Kidney tubule cell (primary cell): ENCODE results near the gene PTGER4.
"Not testable (repeated sequence)": the region's sequence is repeated elsewhere in the genome, so short reads cannot be mapped to it uniquely, and the experiment has no call there.

Source experiments
- DNase-seq: peaks from one replicate; pipeline ENCODE4 v3.0.0-alpha.2; 2018; ENCODE audit warnings: low spot score

The PTGER4 gene

GRCh38 chr5:40679913-40680681 is at the start of gene PTGER4:
TSS of gene PTGER4 (plus strand) at chr5:40679915. CDS start at chr5:40680994, 1,079 bp downstream.
- DNase-seq: no peak

- no peak for DNase-seq
Observed at GRCh38 chr5:40630126-40630525, 49.6 kb upstream of the PTGER4 start.

- no peak for DNase-seq
Observed at GRCh38 chr5:40631236-40631635, 48.5 kb upstream of the PTGER4 start.

GRCh38 chr5:40634154-40634553 is 45.6 kb upstream of the PTGER4 start:
- no peak for DNase-seq

GRCh38 chr5:40634593-40634992 is 45.1 kb upstream of the PTGER4 start:
- no peak for DNase-seq

- peak; percentile 20 for DNase-seq
Observed at GRCh38 chr5:40639531-40639930, 40.2 kb upstream of the PTGER4 start.

GRCh38 chr5:40646266-40646665 is 33.4 kb upstream of the PTGER4 start:
- no peak for DNase-seq

- no peak for DNase-seq
Observed at GRCh38 chr5:40648150-40648549, 31.6 kb upstream of the PTGER4 start.

- no peak for DNase-seq
Observed at GRCh38 chr5:40649463-40650030, 30.2 kb upstream of the PTGER4 start.

GRCh38 chr5:40651201-40651600 is 28.5 kb upstream of the PTGER4 start:
- no peak for DNase-seq

- no peak for DNase-seq
Observed at GRCh38 chr5:40652441-40653220, 27.1 kb upstream of the PTGER4 start.

GRCh38 chr5:40653221-40654022 is 26.3 kb upstream of the PTGER4 start:
- DNase-seq: no peak

GRCh38 chr5:40654377-40654991 is 25.2 kb upstream of the PTGER4 start:
- no peak for DNase-seq

- no peak for DNase-seq
Observed at GRCh38 chr5:40655138-40655537, 24.6 kb upstream of the PTGER4 start.

GRCh38 chr5:40656091-40656490 is 23.6 kb upstream of the PTGER4 start:
- DNase-seq: not testable (repeated sequence)

GRCh38 chr5:40656766-40657165 is 22.9 kb upstream of the PTGER4 start:
- no peak for DNase-seq

GRCh38 chr5:40660751-40661150 is 19.0 kb upstream of the PTGER4 start:
- no peak for DNase-seq

GRCh38 chr5:40665635-40666298 is 13.9 kb upstream of the PTGER4 start:
- DNase-seq: no peak

- DNase-seq: no peak
Observed at GRCh38 chr5:40666657-40667056, 13.1 kb upstream of the PTGER4 start.

- no peak for DNase-seq
Observed at GRCh38 chr5:40667161-40667663, 12.5 kb upstream of the PTGER4 start.
